ENCODE data around the gene VASH1. TPM values are rescaled to one million over a fixed set of nuclear protein-coding genes. Genes with fewer than 3 reads are reported as not detected.
A peak's percentile ranks its signal among the peaks of the same experiment; 100 is the strongest.

Gene VASH1
- total RNA-seq, 4 donors from 2014 or later = 3.6 to 23.4 (median 16.4) TPM

- no peaks in the 10 kb centered on the region for H3K27me3 ChIP-seq
- H3K36me3 ChIP-seq = no peaks in the 10 kb centered on the region
- no peak overlapping the region for H3K27ac ChIP-seq
- intact Hi-C loops (cut with DNase I; ENCODE audit: low total_unique reads) = no loop called here
- H3K4me1 ChIP-seq = peaks cover 7 to 22% of the 10 kb centered on the region in 2 donors
- DNase-seq = peak in 1 of 2 donors; percentile 9
- H3K9me3 ChIP-seq = no peaks in the 10 kb centered on the region
- TF ChIP-seq CTCF (IDR thresholded peaks at IDR 0.05) = no peak
- no peak for TF ChIP-seq POLR2A (IDR thresholded peaks at IDR 0.05)
- H3K4me3 ChIP-seq = no peak overlapping the region
Measured at GRCh38 chr14:76769636-76770292, 8.5 kb downstream of the VASH1 start.

- intact Hi-C loops (cut with DNase I; ENCODE audit: low total_unique reads) = no loop called here
- no peak for TF ChIP-seq CTCF (IDR thresholded peaks at IDR 0.05)
- no peak for TF ChIP-seq POLR2A (IDR thresholded peaks at IDR 0.05)
- peak overlapping the region in 1 of 2 donors; percentile 90 for H3K27ac ChIP-seq
- no peaks in the 10 kb centered on the region for H3K36me3 ChIP-seq
- DNase-seq = peak in 1 of 2 donors; percentile 9
- no peaks in the 10 kb centered on the region for H3K9me3 ChIP-seq
- peaks cover 3 to 22% of the 10 kb centered on the region in 2 donors for H3K4me1 ChIP-seq
- no peaks in the 10 kb centered on the region for H3K27me3 ChIP-seq
- H3K4me3 ChIP-seq = no peak overlapping the region
Measured at GRCh38 chr14:76770521-76771436, 9.5 kb downstream of the VASH1 start.

GRCh38 chr14:76771437-76771980 lies 10.2 kb downstream of the VASH1 start:
- Histone ChIP-seq H3K27me3 (no peaks in the 10 kb centered on the region), H3K36me3 (no peaks in the 10 kb centered on the region), H3K4me3 (no peak overlapping the region), H3K4me1 (peaks cover 3 to 22% of the 10 kb centered on the region in 2 donors), H3K9me3 (no peaks in the 10 kb centered on the region), H3K27ac (peak overlapping the region; percentile 83 to 90)
- TF ChIP-seq POLR2A (IDR thresholded peaks at IDR 0.05) = no peak
- TF ChIP-seq CTCF (IDR thresholded peaks at IDR 0.05) = no peak
- intact Hi-C loops (cut with DNase I; ENCODE audit: low total_unique reads) = no loop called here
- DNase-seq = no peak

- no peaks in the 10 kb centered on the region for H3K9me3 ChIP-seq
- H3K4me3 ChIP-seq = no peak overlapping the region
- peaks cover 3 to 22% of the 10 kb centered on the region in 2 donors for H3K4me1 ChIP-seq
- H3K27ac ChIP-seq = peak overlapping the region; percentile 83 to 90
- DNase-seq = peak; percentile 79 to 83
- intact Hi-C loops (cut with DNase I; ENCODE audit: low total_unique reads) = no loop called here
- H3K36me3 ChIP-seq = no peaks in the 10 kb centered on the region
- no peaks in the 10 kb centered on the region for H3K27me3 ChIP-seq
- TF ChIP-seq POLR2A (IDR thresholded peaks at IDR 0.05) = no peak
- TF ChIP-seq CTCF (IDR thresholded peaks at IDR 0.05) = no peak
Measured at GRCh38 chr14:76772300-76773187, 11.3 kb downstream of the VASH1 start.
